Stimulated activated CD4-positive, alpha-beta T cell treated with anti-CD3 and anti-CD28 coated beads, Interleukin-4, amount 100 ng/mL, for 4 hours (primary cell): ENCODE data around the gene MYBPC3.

ENCODE experiments used
- DNase-seq, 2 experiments: peaks; one replicate each; pipeline ENCODE4 v3.0.0-alpha.2; 2020

Gene MYBPC3

GRCh38 chr11:47352556-47352955, at the start of gene MYBPC3:
TSS of gene MYBPC3 (minus strand) at chr11:47352702. CDS start at chr11:47352647, 55 bp downstream.
- DNase-seq, result no peak

- no peak for DNase-seq
Observed at GRCh38 chr11:47400768-47401279, 48.3 kb upstream of the MYBPC3 start.

GRCh38 chr11:47399860-47400767, 47.6 kb upstream of the MYBPC3 start:
- DNase-seq, result peak; percentile 23 to 42

GRCh38 chr11:47398551-47398950, 46.0 kb upstream of the MYBPC3 start:
- no peak for DNase-seq

GRCh38 chr11:47398011-47398410, 45.5 kb upstream of the MYBPC3 start:
- DNase-seq, result no peak

- no peak for DNase-seq
Observed at GRCh38 chr11:47396049-47396320, 43.5 kb upstream of the MYBPC3 start.

- DNase-seq, result no peak
Observed at GRCh38 chr11:47395223-47396048, 42.9 kb upstream of the MYBPC3 start.

- DNase-seq, result peak; percentile 56 to 57
Observed at GRCh38 chr11:47394322-47395222, 42.1 kb upstream of the MYBPC3 start.

- DNase-seq, result no peak
Observed at GRCh38 chr11:47394050-47394321, 41.5 kb upstream of the MYBPC3 start.

GRCh38 chr11:47393163-47394049, 40.9 kb upstream of the MYBPC3 start:
- no peak for DNase-seq

- DNase-seq, result no peak
Observed at GRCh38 chr11:47392546-47393162, 40.2 kb upstream of the MYBPC3 start.

GRCh38 chr11:47391711-47392432, 39.4 kb upstream of the MYBPC3 start:
- DNase-seq, result no peak

GRCh38 chr11:47391077-47391583, 38.6 kb upstream of the MYBPC3 start:
- DNase-seq, result no peak

GRCh38 chr11:47390422-47390760, 37.9 kb upstream of the MYBPC3 start:
- no peak for DNase-seq

GRCh38 chr11:47389577-47390421, 37.3 kb upstream of the MYBPC3 start:
- DNase-seq, result no peak

- DNase-seq, result no peak
Observed at GRCh38 chr11:47388697-47389576, 36.4 kb upstream of the MYBPC3 start.

- DNase-seq, result no peak
Observed at GRCh38 chr11:47387944-47388696, 35.6 kb upstream of the MYBPC3 start.

- no peak for DNase-seq
Observed at GRCh38 chr11:47384498-47384897, 32.0 kb upstream of the MYBPC3 start.
